ENCODE data around the gene TNS3. TPM values are rescaled to one million over a fixed set of nuclear protein-coding genes. Genes with fewer than 3 reads are reported as not detected.
A peak's percentile ranks its signal among the peaks of the same experiment; 100 is the strongest.

The TNS3 gene
- total RNA-seq, 1 donor from 2014 or later = 42.4 TPM

DNA sequence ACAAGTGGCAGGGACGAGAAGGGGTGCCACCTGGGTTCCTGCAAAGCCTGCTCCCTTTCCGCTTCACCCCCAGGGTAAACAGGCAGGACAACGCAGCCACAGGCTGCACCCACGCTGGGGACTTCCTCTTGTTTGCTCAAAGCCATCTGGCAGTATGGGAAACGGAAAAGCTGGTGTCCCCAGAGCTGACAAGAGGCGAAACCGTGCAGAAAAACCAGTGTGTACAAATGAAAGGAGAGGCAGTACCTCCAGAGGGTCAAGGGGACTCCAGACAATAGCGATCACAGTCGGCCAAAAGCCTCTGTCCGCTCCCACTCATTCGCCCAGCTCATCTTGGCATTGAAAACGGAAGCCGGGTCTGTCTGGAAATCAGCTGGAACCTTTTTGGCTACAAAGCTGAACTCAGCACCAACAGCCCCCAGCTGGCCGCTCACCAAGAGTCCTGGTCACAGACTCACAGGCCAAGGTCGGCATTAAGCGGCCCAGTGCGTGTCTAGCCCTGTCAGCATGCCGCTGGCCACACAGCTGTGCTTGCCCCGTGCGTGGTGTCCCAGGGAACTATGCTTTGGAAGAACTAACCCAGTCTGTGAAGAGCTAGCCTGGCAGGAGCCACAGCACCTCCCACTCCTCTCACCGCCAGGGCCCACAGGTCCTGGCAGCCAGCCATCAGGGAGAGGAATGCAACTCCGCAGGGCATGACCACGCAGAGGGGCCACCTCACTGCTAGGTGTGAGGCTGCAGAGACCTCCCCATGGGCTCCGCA, 10.4 kb downstream of the TNS3 start:
- intact Hi-C loops (cut with micrococcal nuclease) = no loop called here
- ATAC-seq (peak; percentile 74), DNase-seq (peak; percentile 90)

DNA sequence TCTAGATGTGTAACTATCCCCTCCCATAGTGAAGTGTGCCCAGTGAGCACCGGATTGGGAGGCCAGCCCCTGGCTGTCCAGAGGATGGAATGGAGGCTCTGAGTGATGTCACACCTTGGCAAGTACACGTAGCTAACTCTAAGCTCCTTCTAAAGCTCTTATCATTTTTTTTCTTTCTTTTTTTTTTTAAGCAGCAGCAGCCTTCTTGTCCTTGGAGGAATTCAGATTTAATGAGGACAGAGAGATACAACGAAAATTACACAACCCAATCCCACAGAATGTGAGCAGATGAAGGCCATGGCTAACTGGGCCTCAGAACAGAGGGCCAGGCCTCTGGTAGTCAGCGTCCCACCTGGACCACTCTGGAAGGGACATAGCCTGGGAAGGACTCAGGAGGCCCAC, 11.3 kb downstream of the TNS3 start:
- DNase-seq (peak; percentile 62), ATAC-seq (peak; percentile 74)
- intact Hi-C loops (cut with micrococcal nuclease) = no loop called here

DNA sequence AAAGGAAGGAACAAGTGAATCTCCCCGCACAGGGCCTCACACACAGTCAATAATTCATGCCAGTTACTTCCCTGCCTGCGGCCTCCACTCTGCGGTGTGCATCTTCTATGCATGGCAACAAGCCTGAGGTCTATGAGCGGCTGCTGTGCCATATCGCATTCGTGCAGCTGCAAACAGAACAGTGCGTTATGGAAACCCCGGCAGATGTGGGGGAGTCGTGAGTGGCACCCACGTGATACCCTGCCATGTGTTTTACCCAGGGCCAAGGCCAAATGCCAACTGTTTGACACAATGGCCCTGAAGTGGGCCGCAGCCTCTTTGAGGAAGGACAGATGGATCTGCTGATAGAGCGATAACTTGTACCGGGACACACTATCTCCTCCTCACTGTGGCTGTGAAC, 13.4 kb downstream of the TNS3 start:
- intact Hi-C loops (cut with micrococcal nuclease) = no loop called here
- no peak for ATAC-seq
- DNase-seq = peak; percentile 56

DNA sequence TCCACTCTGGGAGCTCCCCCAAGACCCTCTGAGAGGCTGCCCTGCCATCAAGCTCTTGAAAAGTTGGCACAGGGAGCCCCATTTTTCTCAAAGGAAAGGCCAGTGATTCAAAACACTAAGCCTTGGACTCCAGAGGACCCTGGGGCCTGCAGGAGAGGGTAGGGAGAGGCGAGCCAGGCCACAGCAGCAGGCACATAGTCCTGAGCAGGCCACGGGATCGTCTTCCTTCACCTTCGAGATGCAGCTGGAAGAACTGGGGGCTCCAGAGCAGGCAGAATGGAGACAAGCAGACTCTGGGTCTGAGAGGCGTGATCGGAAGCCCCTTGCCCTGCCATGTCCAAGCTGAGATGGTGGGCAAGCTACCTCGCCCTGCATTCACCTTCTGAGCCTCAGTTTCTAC, 13.9 kb downstream of the TNS3 start:
- DNase-seq (no peak), ATAC-seq (no peak)
- intact Hi-C loops (cut with micrococcal nuclease) = no loop called here

DNA sequence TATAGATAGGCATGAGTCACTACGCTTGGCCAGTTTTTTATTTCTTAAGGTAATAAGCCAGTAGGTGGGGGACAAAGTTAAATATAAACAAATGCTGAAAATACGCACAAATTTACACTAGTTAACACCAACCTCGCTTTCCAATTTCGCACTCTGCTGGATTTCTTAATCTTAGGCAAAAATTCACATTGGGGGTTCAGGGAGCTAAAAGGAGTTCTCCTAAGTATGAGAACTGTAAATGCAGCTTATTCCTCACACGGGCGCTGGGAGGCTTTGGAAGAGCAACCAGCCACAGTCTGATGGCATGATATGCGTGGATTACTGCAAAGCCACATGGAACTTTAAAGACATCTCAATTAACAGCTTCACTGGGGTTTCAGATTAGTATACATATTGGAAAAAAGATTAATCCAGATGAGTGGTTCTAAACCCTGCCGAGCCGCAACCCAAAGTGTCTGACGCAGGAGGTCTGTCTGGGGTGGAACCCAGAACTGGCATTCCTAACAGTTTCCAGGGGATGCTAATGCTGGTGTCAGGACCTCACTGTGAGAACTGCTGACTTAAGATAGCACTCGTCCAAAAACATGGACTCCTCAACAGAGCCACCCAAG, 16.2 kb downstream of the TNS3 start:
- DNase-seq = no peak
- ATAC-seq = no peak
- intact Hi-C loops (cut with micrococcal nuclease) = no loop called here

DNA sequence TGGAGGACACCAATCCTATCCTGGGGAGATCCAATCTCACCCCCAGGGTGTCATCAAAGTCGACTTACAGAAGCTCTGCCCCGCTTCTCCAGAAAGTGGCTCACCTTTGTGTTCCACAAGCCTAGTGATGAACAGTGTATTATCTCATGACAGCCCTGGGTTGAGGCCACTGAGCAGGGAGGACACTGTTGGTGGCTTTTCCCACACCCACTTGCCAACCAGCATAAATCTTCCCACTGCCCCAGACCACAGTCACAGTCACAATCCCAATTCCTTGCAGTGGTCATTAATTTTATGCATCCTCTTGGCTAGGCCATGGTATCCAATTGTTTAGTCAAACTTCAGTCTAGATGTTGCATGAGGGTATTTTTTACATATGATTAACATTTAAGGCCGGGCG, 18.4 kb downstream of the TNS3 start:
- intact Hi-C loops (cut with micrococcal nuclease) = no loop called here
- DNase-seq = no peak
- no peak for ATAC-seq

DNA sequence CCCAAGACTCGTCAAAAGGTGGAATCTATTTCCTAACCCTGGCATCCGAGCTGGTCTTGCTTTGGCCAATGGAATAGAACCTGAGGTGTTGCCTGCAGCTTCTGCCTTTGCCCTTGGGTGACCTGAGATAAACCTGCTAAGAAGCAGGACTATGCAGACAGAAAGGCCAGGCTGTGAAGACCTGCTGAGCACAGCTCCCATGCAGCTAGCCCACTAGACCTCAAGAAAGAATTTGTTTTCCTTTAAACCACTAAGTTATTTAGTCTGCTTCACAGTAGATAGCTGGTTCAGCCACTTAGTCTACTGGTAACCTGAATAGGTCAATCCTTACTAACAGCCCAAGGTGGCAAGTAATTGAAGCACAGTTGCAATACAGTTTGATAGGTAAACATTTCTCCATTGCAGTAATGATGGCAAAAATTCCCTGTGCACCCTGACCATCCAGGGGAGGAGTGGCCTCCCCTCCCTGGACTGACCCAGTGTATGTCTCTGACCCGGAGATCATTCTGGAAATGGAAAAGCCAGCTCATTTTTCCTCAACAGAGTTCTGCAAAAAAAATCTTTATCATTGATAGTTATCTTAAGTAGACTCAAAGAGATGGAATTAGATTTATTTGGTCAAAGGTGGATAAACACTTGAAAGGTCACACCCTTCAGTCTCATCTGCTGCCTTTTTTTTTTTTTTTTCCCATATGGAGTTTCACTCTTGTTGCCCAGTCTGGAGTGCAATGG, 20.0 kb downstream of the TNS3 start:
- no peak for DNase-seq
- intact Hi-C loops (cut with micrococcal nuclease) = no loop called here

DNA sequence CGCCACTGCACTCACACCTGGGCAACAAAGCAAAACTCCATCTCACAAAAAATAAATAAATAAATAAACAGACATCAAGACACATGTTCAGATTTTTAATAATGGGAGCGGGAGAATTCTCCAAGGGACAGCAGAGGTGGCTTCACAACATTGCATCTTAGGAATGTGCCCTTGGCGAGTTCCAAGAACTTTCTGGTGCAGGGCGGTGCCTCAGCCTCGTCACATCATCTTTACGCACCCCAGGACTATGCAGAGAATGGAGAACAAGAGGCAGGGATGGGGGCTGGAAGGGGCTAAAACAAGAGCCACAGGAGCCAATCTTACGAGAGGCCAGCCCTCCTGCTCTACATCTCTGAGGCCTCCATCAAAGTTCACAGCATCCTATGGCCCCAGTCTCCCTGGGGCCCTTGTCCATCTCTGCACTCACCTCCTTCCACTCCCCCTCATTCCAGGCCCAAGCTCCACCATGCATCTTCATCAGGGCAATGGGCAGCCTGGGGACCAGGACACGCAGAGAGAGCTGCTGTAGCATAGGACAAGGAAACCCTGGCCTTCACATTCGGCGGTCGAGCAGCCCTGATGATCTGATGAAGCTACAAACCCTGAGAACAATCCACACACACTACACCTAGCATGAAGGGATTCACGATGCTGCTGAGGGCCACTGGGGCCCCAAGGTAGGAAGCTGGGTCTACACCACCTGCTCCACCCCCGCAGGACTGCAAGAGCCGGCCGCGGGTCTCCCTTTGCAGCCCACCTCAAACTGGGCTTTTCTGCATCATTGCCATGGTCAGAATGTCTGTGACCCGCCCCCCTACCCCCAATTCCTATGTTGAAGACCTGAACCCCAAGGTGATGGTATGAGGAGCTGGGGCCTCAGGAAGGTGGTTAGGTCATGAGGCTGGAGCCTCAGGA, 22.3 kb downstream of the TNS3 start:
- intact Hi-C loops (cut with micrococcal nuclease) = no loop called here
- DNase-seq = no peak
- no peak for ATAC-seq

More for the DNA sequence above, 20.0 kb downstream of the TNS3 start:
- peak; percentile 25 for ATAC-seq

DNA sequence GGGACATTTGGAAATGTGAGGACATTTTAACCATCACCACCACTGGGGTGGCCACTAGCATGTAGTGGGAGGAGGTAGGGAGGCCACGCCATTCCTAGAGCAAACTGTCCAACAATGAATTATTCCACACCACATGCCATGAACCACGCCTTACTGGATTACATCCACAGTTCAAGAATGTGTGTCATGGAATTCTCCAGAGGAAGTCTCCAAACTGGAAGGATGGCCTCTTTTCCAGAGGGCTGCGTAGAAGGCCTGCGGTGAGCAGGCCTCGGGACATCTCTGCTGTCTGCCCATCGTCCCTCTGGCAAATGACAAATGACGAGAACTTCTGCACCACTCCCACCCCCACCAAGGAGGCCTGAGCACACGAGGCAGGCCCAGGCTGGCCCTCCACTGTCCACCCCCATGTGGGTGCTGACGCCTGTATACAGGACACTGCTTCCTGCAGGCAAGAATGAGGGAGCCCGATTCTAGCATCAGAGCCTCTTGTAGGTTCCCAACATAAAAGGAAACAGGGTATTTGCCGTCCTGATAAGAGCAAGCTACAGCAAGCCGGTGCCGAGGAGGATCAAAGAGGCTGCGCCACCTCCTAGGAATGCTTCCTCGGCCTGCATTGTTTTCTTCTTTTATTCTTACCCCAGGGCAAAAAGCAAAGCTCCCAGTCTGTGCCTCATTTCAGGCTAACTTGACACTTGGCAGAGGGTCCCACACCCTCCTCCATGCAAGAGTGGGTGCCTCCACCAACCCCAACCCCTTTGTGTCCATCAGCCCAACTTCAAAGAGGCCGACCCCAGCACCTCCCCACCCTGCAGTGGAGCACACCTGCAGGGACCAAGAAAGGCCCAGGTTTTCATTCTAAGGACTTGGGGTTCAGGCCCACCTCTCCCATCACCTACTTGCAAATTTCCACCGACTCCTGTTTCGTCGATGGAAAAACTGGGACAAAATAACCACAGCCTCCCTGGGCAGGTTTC, 23.9 kb downstream of the TNS3 start:
- intact Hi-C loops (cut with micrococcal nuclease) = no loop called here
- ATAC-seq = peak; percentile 77
- no peak for DNase-seq

DNA sequence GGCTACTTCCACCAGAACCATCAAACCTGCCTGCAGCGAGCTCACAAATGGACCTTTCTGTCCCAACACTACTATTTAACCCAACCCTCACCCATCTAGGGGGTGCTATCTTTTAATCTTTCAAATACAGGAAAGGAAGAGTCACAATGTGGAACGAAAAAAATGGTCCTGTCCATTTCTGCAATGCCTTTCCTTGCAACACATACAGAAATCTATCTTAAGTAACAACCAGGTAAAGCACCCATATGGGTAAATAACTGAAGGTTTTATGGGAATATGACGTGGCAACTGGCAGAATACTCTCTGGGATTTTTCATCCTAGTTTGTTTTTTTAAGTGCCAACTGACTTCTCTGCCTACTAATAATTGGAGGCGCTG, 24.6 kb downstream of the TNS3 start:
- intact Hi-C loops (cut with micrococcal nuclease) = no loop called here
- DNase-seq = no peak
- ATAC-seq = no peak

DNA sequence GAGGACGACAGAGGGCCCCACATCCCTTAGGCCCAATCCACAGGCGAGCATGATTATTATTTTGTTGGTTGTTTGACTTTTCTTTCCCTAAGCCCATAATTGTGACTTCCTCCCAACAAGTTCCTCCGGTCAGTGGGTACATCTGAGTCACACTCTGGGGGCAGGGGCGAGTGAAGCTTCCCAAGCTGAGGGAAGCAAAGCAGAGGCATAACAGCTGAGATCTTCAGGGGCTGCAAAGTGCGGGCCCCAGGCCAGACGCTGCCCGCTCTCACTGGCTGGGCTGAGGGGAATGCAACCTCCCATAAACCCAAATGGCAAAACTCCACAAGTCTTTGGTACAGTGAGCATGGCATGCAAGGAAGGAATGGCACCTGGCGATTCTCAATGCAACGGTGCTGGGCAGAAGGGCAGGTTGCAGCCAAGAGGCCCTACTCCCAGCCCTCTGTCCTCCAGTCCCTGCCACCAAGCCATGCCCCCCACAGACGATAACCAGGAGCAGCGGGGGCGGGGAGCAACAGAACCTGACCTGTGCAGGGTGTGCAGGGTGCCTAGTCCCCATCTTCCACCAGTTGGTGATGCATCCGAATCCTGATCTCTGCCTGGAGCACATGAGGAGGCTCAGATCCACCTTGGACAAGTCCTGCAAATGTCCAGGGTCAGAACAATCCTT, 25.3 kb downstream of the TNS3 start:
- no peak for DNase-seq
- ATAC-seq = no peak
- intact Hi-C loops (cut with micrococcal nuclease) = no loop called here

DNA sequence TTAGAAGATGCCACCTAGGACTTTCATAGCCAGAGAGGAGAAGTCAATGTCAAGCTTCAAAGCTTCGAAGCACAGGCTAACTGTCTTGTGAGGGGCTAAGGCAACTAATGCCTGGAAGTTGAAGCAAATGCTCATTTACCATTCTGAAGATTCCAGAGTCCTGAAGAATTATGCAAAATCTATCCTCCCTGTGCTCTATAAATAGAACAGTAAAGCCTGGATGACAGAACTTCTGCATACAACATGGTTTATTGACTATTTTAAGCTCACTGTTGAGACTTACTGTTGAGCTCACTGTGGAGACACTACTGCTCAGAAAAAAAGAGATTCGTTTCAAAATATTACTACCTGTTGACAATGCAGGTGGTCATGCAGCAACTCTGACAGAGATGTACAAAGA, 28.6 kb downstream of the TNS3 start:
- ATAC-seq (no peak), DNase-seq (no peak)
- intact Hi-C loops (cut with micrococcal nuclease) = no loop called here

DNA sequence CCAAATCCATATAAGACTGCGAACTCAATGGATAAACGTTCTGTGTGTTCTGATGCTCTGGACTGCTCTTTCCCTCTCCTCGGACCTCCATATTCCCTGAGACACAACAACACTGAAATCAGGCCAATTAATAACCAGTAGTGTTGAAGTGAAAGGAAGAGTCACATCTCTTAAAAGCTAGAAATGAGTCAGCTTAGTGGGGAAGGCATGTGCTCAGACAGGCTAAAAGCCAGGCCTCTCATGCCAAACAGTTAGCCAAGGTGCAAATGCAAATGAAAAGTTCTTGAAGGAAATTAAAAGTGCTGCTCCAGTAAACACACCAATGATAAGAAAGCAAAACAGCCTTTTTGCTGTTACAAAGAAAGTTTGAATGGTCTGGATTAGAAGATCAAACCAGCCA, 29.3 kb downstream of the TNS3 start:
- ATAC-seq (peak; percentile 80), DNase-seq (no peak)
- intact Hi-C loops (cut with micrococcal nuclease) = no loop called here

DNA sequence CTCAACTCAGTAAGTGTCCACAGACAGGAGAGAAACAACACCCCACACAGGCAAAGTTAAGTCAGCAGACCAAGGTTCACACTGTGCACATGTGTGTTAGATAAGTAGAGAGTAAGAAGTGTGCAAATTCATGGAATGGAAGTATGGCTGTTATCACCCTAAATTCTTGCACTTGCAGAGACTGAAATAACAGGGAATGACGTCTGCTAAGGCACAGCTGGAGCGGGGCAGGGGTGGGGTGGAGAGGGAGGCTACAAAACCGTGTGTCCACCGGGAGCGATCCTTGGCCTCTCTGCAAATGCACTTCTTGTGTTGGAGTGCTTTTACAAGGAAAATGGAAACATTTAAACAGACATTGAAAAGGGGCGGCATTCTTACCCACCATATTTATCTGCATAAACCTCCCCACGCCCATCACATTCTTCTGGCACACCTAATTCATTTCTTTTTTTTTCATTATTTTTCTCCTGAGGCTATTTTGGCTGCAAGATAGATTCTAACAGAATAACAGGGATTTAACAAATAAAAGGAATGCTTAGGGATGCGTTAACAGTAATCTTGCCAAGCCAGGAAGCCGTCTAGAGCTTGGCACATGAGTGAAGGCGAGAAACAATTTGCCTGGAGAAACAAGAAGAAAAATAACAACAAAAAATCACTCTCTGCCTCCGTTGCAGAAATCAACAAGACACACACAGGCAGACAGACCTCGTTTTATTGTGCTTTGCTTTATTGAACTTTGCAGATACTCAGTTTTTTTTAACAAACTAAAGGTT, 30.1 kb downstream of the TNS3 start:
- DNase-seq (peak; percentile 77), ATAC-seq (peak; percentile 88)
- intact Hi-C loops (cut with micrococcal nuclease) = no loop called here

DNA sequence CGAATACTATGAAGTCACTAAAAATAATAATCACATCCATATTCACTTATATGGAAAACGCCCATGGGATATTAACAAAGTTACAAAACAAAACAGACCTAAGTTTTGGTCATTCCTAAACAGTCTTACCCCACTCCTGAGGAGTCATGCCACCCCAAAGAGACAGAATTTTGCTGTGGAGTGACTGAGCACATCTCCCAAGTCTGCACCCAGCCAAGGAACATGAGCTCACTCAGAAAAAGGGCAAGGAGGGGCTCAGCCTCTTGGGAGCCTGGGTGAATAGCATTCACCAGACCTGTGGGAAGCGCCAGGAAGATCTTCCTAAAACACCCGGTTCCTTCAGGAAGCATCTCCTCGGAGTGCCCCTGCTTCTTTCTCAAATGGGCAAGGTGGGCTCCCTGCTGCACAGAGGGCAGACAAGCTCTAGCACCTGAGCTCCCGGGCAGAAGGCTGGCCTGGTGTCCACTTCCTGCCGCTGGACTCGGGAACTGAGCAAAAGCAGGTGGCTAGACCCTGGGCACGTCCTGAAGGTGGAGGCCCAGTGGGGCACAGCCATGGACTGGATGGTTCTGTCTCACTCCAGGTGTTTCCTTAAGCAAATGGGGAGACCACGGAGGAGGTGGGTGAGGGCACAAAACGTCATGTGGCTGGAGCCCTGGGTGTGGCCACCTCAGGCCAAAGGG, 31.0 kb downstream of the TNS3 start:
- ATAC-seq = no peak
- intact Hi-C loops (cut with micrococcal nuclease) = no loop called here
- DNase-seq = no peak

DNA sequence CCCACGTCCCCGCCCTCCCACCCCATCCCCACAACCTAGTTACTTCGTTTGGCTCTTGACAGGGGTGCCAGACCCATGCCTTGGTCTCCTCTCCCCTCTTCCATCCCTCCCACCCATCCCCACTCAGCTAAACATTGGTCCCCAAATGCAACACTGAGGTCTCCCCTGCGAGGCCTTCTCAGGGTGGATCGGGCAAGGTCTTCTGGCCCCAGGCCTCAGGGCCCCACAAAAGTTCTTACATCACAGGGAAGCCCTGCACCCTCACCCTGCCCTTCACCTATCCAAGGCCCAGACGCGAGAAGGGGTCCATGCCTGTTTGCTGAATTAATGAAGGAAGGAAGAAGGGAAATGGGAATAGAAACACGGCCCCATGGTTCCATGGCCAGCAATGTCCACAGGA, 32.0 kb downstream of the TNS3 start:
- DNase-seq (no peak), ATAC-seq (no peak)
- intact Hi-C loops (cut with micrococcal nuclease) = no loop called here

DNA sequence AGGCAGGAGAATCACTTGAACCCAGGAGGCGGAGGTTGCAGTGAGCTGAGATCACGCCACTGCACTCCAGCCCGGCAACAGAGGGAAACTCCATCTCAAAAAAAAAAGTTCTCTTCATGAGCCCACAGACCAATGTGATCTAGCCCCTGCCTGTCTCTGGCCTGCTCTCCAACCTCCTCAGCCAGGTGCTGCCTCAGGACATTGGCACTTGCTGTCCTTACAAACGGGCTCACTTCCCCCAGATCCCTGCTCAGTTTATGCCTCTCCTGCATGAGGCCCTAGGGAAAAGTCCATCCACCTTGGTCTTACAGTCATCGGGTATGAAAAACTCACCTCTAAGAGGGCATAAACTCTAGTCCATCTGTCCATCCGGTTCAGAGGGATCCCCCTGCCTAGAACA, 32.5 kb downstream of the TNS3 start:
- DNase-seq (no peak), ATAC-seq (no peak)
- intact Hi-C loops (cut with micrococcal nuclease) = no loop called here

Data from left ventricle myocardium superior (tissue), 1 donor.